Activated B cell treated with CpG ODN at 0.5 μM for 24 hours (primary cell): ENCODE measurements around the gene CCDC201. TPM values are rescaled to one million over a fixed set of nuclear protein-coding genes. Genes with fewer than 3 reads are reported as not detected.
"Not testable (repeated sequence)": the region's sequence is repeated elsewhere in the genome, so short reads cannot be mapped to it uniquely, and the experiment has no call there.

Source experiments
- ATAC-seq: fragments of 200-7000 bp; cut with Tn5 transposase; one replicate; pipeline ENCODE4 v1.10.0; 2021; ENCODE audit warnings: low read depth, mild to moderate bottlenecking, moderate library complexity
- CTCF ChIA-PET: fragments of 350-600 bp; sonication (Branson Sonifier 250); formaldehyde crosslinking; loops from one replicate; lab custom pipeline; 2021; ENCODE audit warnings: antibody characterized with exemption; lab: Charles Lee
- POLR2A ChIA-PET: fragments of 350-600 bp; sonication (Branson Sonifier 250); formaldehyde crosslinking; loops from one replicate; lab custom pipeline; 2021; ENCODE audit warnings: antibody characterized with exemption; lab: Charles Lee
- DNase-seq: peaks from one replicate; pipeline ENCODE4 v3.0.0; 2022
- H3K27ac Mint-ChIP-seq: one replicate; pipeline ENCODE4 v1.8.0; 2020; ENCODE audit warnings: mixed read lengths
- H3K27me3 Mint-ChIP-seq: one replicate; pipeline ENCODE4 v1.8.0; 2021; ENCODE audit warnings: mixed read lengths
- H3K36me3 Mint-ChIP-seq: one replicate; pipeline ENCODE4 v1.8.0; 2021; ENCODE audit warnings: low read depth, mixed read lengths
- H3K4me1 Mint-ChIP-seq: one replicate; pipeline ENCODE4 v1.8.0; 2021; ENCODE audit warnings: mixed read lengths
- H3K4me3 Mint-ChIP-seq: one replicate; pipeline ENCODE4 v1.8.0; 2020; ENCODE audit warnings: mild to moderate bottlenecking, mixed read lengths
- H3K9me3 Mint-ChIP-seq: one replicate; pipeline ENCODE4 v1.8.0; 2020; ENCODE audit warnings: mixed read lengths
- CTCF ChIP-seq: fragments of 200-600 bp; IDR thresholded peaks from one replicate; pipeline ENCODE4 v1.8.0; 2022; ENCODE audit warnings: antibody characterized with exemption, mild to moderate bottlenecking
- intact Hi-C: fragments of 100-400 bp; cut with micrococcal nuclease; formaldehyde crosslinking; loops from one replicate; pipeline ENCODE4 v1.15.1; 2024
- total RNA-seq: library from RNA; stranded (reverse); gene quantifications from 2 replicates; pipeline ENCODE4 v1.2.3, GENCODE V29; 2022

Gene CCDC201
- total RNA-seq, 1 donor from 2014 or later = not detected

- Mint-ChIP-seq H3K27me3 (peaks cover 31% of the 10 kb centered on the region), H3K27ac (no peak overlapping the region), H3K4me3 (no peak overlapping the region), H3K4me1 (no peaks in the 10 kb centered on the region), H3K9me3 (peaks cover 5% of the 10 kb centered on the region), H3K36me3 (no peaks in the 10 kb centered on the region)
- ATAC-seq = no peak
- POLR2A ChIA-PET = no interaction called here
- DNase-seq = no peak
- intact Hi-C loops = no loop called here
- no peak for TF ChIP-seq CTCF
- CTCF ChIA-PET = no interaction called here
These were observed 5.4 kb downstream of the CCDC201 start for GRCh38 chr7:45867471-45867870.

GRCh38 chr7:45865594-45866410 is 7.1 kb downstream of the CCDC201 start:
- Mint-ChIP-seq H3K4me1 (no peaks in the 10 kb centered on the region), H3K36me3 (no peaks in the 10 kb centered on the region), H3K27me3 (peaks cover 42% of the 10 kb centered on the region), H3K4me3 (no peak overlapping the region), H3K27ac (no peak overlapping the region), H3K9me3 (peaks cover 5% of the 10 kb centered on the region)
- no peak for ATAC-seq
- TF ChIP-seq CTCF = no peak
- ChIA-PET CTCF (no interaction called here), POLR2A (no interaction called here)
- intact Hi-C loops = no loop called here
- DNase-seq = no peak

GRCh38 chr7:45863715-45864114 is 9.2 kb downstream of the CCDC201 start:
- Mint-ChIP-seq H3K4me3 (no peak overlapping the region), H3K9me3 (peaks cover 5% of the 10 kb centered on the region), H3K27ac (no peak overlapping the region), H3K36me3 (no peaks in the 10 kb centered on the region), H3K4me1 (no peaks in the 10 kb centered on the region), H3K27me3 (peaks cover 35% of the 10 kb centered on the region)
- DNase-seq = no peak
- intact Hi-C loops = no loop called here
- POLR2A ChIA-PET = no interaction called here
- TF ChIP-seq CTCF = no peak
- CTCF ChIA-PET = interaction anchor here (1.4 kb wide), 1 partner anchor 9 kb away, joined by 3 read pairs; no protein-coding TSS in a partner anchor
- ATAC-seq = no peak

GRCh38 chr7:45856888-45857287 is 16.0 kb downstream of the CCDC201 start:
- H3K4me3 Mint-ChIP-seq, intact Hi-C loops, H3K4me1 Mint-ChIP-seq, CTCF ChIA-PET, DNase-seq, H3K36me3 Mint-ChIP-seq, ATAC-seq, H3K9me3 Mint-ChIP-seq, POLR2A ChIA-PET, H3K27ac Mint-ChIP-seq: not testable (repeated sequence)
- H3K27me3 Mint-ChIP-seq = peaks cover 12% of the 10 kb centered on the region

- H3K4me3 Mint-ChIP-seq, DNase-seq, H3K9me3 Mint-ChIP-seq, H3K36me3 Mint-ChIP-seq, ATAC-seq, H3K4me1 Mint-ChIP-seq, H3K27me3 Mint-ChIP-seq, H3K27ac Mint-ChIP-seq, POLR2A ChIA-PET: not testable (repeated sequence)
- CTCF ChIA-PET = interaction anchor here (1.1 to 1.5 kb wide), 2 partner anchors 8 to 702 kb away, joined by 3 to 5 read pairs; no protein-coding TSS in a partner anchor
- intact Hi-C loops = loop anchor here (2.0 kb wide), 1 partner anchor 99 kb away; no protein-coding TSS in a partner anchor
These were observed 17.2 kb downstream of the CCDC201 start for GRCh38 chr7:45855680-45856079.

GRCh38 chr7:45853491-45853890 is 19.4 kb downstream of the CCDC201 start:
- not testable (repeated sequence) for DNase-seq

GRCh38 chr7:45852984-45853383 is 19.9 kb downstream of the CCDC201 start:
- H3K4me1 Mint-ChIP-seq, ATAC-seq, DNase-seq, H3K9me3 Mint-ChIP-seq, H3K27me3 Mint-ChIP-seq, H3K27ac Mint-ChIP-seq, H3K4me3 Mint-ChIP-seq, CTCF ChIA-PET, POLR2A ChIA-PET, H3K36me3 Mint-ChIP-seq: not testable (repeated sequence)
- intact Hi-C loops = loop anchor here (5.0 kb wide), 1 partner anchor 271 kb away; no protein-coding TSS in a partner anchor

More at GRCh38 chr7:45853491-45853890, 19.4 kb downstream of the CCDC201 start:
- H3K4me3 Mint-ChIP-seq, H3K4me1 Mint-ChIP-seq, H3K27ac Mint-ChIP-seq, H3K27me3 Mint-ChIP-seq, H3K9me3 Mint-ChIP-seq, POLR2A ChIA-PET, H3K36me3 Mint-ChIP-seq, ATAC-seq: not testable (repeated sequence)
- CTCF ChIA-PET = interaction anchor here (1.1 to 1.3 kb wide), 2 partner anchors 191 to 697 kb away, joined by 5 to 8 read pairs; no protein-coding TSS in a partner anchor
- intact Hi-C loops = loop anchor here (5.0 kb wide), 1 partner anchor 271 kb away; no protein-coding TSS in a partner anchor

- H3K27me3 Mint-ChIP-seq, H3K4me1 Mint-ChIP-seq, CTCF ChIA-PET, intact Hi-C loops, H3K9me3 Mint-ChIP-seq, POLR2A ChIA-PET, H3K4me3 Mint-ChIP-seq, H3K27ac Mint-ChIP-seq, H3K36me3 Mint-ChIP-seq, DNase-seq, ATAC-seq: not testable (repeated sequence)
These were observed 24.1 kb downstream of the CCDC201 start for GRCh38 chr7:45848734-45849133.

GRCh38 chr7:45846536-45846935 is 26.3 kb downstream of the CCDC201 start:
- CTCF ChIA-PET, H3K9me3 Mint-ChIP-seq, DNase-seq, H3K27me3 Mint-ChIP-seq, H3K36me3 Mint-ChIP-seq, H3K27ac Mint-ChIP-seq, intact Hi-C loops, ATAC-seq, POLR2A ChIA-PET, H3K4me3 Mint-ChIP-seq, H3K4me1 Mint-ChIP-seq: not testable (repeated sequence)
